ENCODE results near the gene ERMAP.

- TF ChIP-seq, protein P1, sequence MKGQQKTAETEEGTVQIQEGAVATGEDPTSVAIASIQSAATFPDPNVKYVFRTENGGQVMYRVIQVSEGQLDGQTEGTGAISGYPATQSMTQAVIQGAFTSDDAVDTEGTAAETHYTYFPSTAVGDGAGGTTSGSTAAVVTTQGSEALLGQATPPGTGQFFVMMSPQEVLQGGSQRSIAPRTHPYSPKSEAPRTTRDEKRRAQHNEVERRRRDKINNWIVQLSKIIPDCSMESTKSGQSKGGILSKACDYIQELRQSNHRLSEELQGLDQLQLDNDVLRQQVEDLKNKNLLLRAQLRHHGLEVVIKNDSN (IDR thresholded peaks at IDR 0.05) = no peak
- no peak for TF ChIP-seq RAD21 (IDR thresholded peaks at IDR 0.05; ENCODE audit: low read depth)
- no peak for TF ChIP-seq TAF1 (IDR thresholded peaks at IDR 0.05; ENCODE audit: low read depth)
- no peak for TF ChIP-seq EP300 (IDR thresholded peaks at IDR 0.05; ENCODE audit: borderline replicate concordance)
- TF ChIP-seq FOXM1 (IDR thresholded peaks at IDR 0.05; ENCODE audit: borderline replicate concordance, low read depth) = no peak
- TF ChIP-seq YY1 (IDR thresholded peaks at IDR 0.05; ENCODE audit: low read depth) = no peak
- TF ChIP-seq, protein P2, sequence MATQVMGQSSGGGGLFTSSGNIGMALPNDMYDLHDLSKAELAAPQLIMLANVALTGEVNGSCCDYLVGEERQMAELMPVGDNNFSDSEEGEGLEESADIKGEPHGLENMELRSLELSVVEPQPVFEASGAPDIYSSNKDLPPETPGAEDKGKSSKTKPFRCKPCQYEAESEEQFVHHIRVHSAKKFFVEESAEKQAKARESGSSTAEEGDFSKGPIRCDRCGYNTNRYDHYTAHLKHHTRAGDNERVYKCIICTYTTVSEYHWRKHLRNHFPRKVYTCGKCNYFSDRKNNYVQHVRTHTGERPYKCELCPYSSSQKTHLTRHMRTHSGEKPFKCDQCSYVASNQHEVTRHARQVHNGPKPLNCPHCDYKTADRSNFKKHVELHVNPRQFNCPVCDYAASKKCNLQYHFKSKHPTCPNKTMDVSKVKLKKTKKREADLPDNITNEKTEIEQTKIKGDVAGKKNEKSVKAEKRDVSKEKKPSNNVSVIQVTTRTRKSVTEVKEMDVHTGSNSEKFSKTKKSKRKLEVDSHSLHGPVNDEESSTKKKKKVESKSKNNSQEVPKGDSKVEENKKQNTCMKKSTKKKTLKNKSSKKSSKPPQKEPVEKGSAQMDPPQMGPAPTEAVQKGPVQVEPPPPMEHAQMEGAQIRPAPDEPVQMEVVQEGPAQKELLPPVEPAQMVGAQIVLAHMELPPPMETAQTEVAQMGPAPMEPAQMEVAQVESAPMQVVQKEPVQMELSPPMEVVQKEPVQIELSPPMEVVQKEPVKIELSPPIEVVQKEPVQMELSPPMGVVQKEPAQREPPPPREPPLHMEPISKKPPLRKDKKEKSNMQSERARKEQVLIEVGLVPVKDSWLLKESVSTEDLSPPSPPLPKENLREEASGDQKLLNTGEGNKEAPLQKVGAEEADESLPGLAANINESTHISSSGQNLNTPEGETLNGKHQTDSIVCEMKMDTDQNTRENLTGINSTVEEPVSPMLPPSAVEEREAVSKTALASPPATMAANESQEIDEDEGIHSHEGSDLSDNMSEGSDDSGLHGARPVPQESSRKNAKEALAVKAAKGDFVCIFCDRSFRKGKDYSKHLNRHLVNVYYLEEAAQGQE (IDR thresholded peaks at IDR 0.05; ENCODE audit: low read depth) = no peak
- no peak for TF ChIP-seq CEBPB (IDR thresholded peaks at IDR 0.05)
- no peak for TF ChIP-seq EGR1 (IDR thresholded peaks at IDR 0.05)
- no peak for TF ChIP-seq MAX (IDR thresholded peaks at IDR 0.05)
These were observed 47.1 kb upstream of the ERMAP start for GRCh38 chr1:42769811-42770210.

All from Ishikawa (cell line).